Subcutaneous abdominal adipose tissue (tissue), 5 donors: ENCODE results near the gene DLX6.
A peak's percentile ranks its signal among the peaks of the same experiment; 100 is the strongest.

Experiments used
- H3K27ac ChIP-seq: one replicate; pipeline ENCODE4 v1.7.0; 2013; ENCODE audit warnings: low read depth, mild to moderate bottlenecking, inconsistent platforms, low read length, moderate library complexity
- H3K27me3 ChIP-seq, 5 donors: one replicate each; pipeline ENCODE4 v1.7.0; 2013; ENCODE audit warnings: low read length in 5 of 5, inconsistent platforms in 1 of 5; ENCODE audit not compliant: control insufficient read depth in 5 of 5, insufficient read depth in 4 of 5
- H3K36me3 ChIP-seq, 5 donors: one replicate each; pipeline ENCODE4 v1.7.0; 2013; ENCODE audit warnings: low read length in 5 of 5; ENCODE audit not compliant: control insufficient read depth in 5 of 5, insufficient read depth in 5 of 5
- H3K4me1 ChIP-seq, 5 donors: one replicate each; pipeline ENCODE4 v1.7.0; 2013; ENCODE audit warnings: low read length in 5 of 5, mild to moderate bottlenecking in 3 of 5, moderate library complexity in 1 of 5; ENCODE audit not compliant: control insufficient read depth in 5 of 5, insufficient read depth in 5 of 5
- H3K4me3 ChIP-seq, 5 donors: one replicate each; pipeline ENCODE4 v1.7.0; 2013; ENCODE audit warnings: low read length in 5 of 5, low read depth in 1 of 5
- H3K9ac ChIP-seq, 5 donors: one replicate each; pipeline ENCODE4 v1.7.0; 2013; ENCODE audit warnings: low read length in 5 of 5, mild to moderate bottlenecking in 4 of 5, moderate library complexity in 3 of 5
- H3K9me3 ChIP-seq, 5 donors: one replicate each; pipeline ENCODE4 v1.7.0; 2013; ENCODE audit warnings: low read length in 5 of 5; ENCODE audit not compliant: control insufficient read depth in 5 of 5
- donor health status: healthy.
- donor health status: healthy.
- donor health status: healthy.
- donor health status: healthy.
- donor health status: healthy.

The DLX6 gene

GRCh38 chr7:96985992-96986391, 19.4 kb upstream of the DLX6 start:
- H3K4me3 ChIP-seq, result no peak overlapping the region
- H3K4me1 ChIP-seq, result peaks cover 0 to 8% (median 0%) of the 10 kb centered on the region in 5 donors
- no peaks in the 10 kb centered on the region for H3K36me3 ChIP-seq
- peaks cover 15 to 23% (median 18%) of the 10 kb centered on the region in 5 donors for H3K27me3 ChIP-seq
- no peaks in the 10 kb centered on the region for H3K9me3 ChIP-seq
- no peak overlapping the region for H3K9ac ChIP-seq
- H3K27ac ChIP-seq, result no peak overlapping the region

GRCh38 chr7:96986901-96987300, 18.5 kb upstream of the DLX6 start:
- H3K4me3 ChIP-seq, result no peak overlapping the region
- H3K36me3 ChIP-seq, result no peaks in the 10 kb centered on the region
- H3K27me3 ChIP-seq, result peaks cover 17 to 29% (median 19%) of the 10 kb centered on the region in 5 donors
- H3K27ac ChIP-seq, result no peak overlapping the region
- no peaks in the 10 kb centered on the region for H3K9me3 ChIP-seq
- no peak overlapping the region for H3K9ac ChIP-seq
- peaks cover 0 to 8% (median 0%) of the 10 kb centered on the region in 5 donors for H3K4me1 ChIP-seq

GRCh38 chr7:96987719-96988118, 17.6 kb upstream of the DLX6 start:
- H3K27ac ChIP-seq, result no peak overlapping the region
- no peaks in the 10 kb centered on the region for H3K36me3 ChIP-seq
- no peak overlapping the region for H3K4me3 ChIP-seq
- peaks cover 22 to 36% (median 27%) of the 10 kb centered on the region in 5 donors for H3K27me3 ChIP-seq
- no peaks in the 10 kb centered on the region for H3K9me3 ChIP-seq
- no peak overlapping the region for H3K9ac ChIP-seq
- peaks cover 0 to 15% (median 7%) of the 10 kb centered on the region in 5 donors for H3K4me1 ChIP-seq

- no peak overlapping the region for H3K27ac ChIP-seq
- H3K36me3 ChIP-seq, result no peaks in the 10 kb centered on the region
- H3K27me3 ChIP-seq, result peaks cover 37 to 51% (median 41%) of the 10 kb centered on the region in 5 donors
- H3K9me3 ChIP-seq, result no peaks in the 10 kb centered on the region
- no peak overlapping the region for H3K9ac ChIP-seq
- H3K4me3 ChIP-seq, result no peak overlapping the region
- peaks cover 0 to 21% (median 9%) of the 10 kb centered on the region in 5 donors for H3K4me1 ChIP-seq
Measured at GRCh38 chr7:96989241-96989858, 16.0 kb upstream of the DLX6 start.

GRCh38 chr7:96989859-96990317, 15.5 kb upstream of the DLX6 start:
- Histone ChIP-seq H3K9ac (no peak overlapping the region), H3K4me1 (peaks cover 0 to 21% (median 9%) of the 10 kb centered on the region in 5 donors), H3K27me3 (peaks cover 38 to 51% (median 43%) of the 10 kb centered on the region in 5 donors), H3K27ac (no peak overlapping the region), H3K4me3 (no peak overlapping the region), H3K36me3 (no peaks in the 10 kb centered on the region), H3K9me3 (no peaks in the 10 kb centered on the region)

- Histone ChIP-seq H3K27ac (no peak overlapping the region), H3K9me3 (no peaks in the 10 kb centered on the region), H3K27me3 (peaks cover 47 to 64% (median 53%) of the 10 kb centered on the region in 5 donors), H3K9ac (no peak overlapping the region), H3K4me3 (no peak overlapping the region), H3K4me1 (peaks cover 0 to 21% (median 9%) of the 10 kb centered on the region in 5 donors), H3K36me3 (no peaks in the 10 kb centered on the region)
Measured at GRCh38 chr7:96991546-96992191, 13.7 kb upstream of the DLX6 start.

GRCh38 chr7:96992192-96993005, 13.0 kb upstream of the DLX6 start:
- no peak overlapping the region for H3K9ac ChIP-seq
- no peaks in the 10 kb centered on the region for H3K36me3 ChIP-seq
- peaks cover 0 to 21% (median 9%) of the 10 kb centered on the region in 5 donors for H3K4me1 ChIP-seq
- H3K27ac ChIP-seq, result no peak overlapping the region
- peak overlapping the region in 1 of 5 donors; percentile 30 for H3K4me3 ChIP-seq
- peaks cover 52 to 71% (median 60%) of the 10 kb centered on the region in 5 donors for H3K27me3 ChIP-seq
- no peaks in the 10 kb centered on the region for H3K9me3 ChIP-seq

- H3K9me3 ChIP-seq, result no peaks in the 10 kb centered on the region
- H3K27ac ChIP-seq, result no peak overlapping the region
- no peaks in the 10 kb centered on the region for H3K36me3 ChIP-seq
- H3K27me3 ChIP-seq, result peaks cover 60 to 75% (median 69%) of the 10 kb centered on the region in 5 donors
- no peak overlapping the region for H3K9ac ChIP-seq
- no peak overlapping the region for H3K4me3 ChIP-seq
- peaks cover 0 to 19% (median 9%) of the 10 kb centered on the region in 5 donors for H3K4me1 ChIP-seq
Measured at GRCh38 chr7:96993094-96993865, 12.1 kb upstream of the DLX6 start.

GRCh38 chr7:96993980-96994379, 11.4 kb upstream of the DLX6 start:
- no peaks in the 10 kb centered on the region for H3K9me3 ChIP-seq
- H3K4me3 ChIP-seq, result no peak overlapping the region
- H3K27me3 ChIP-seq, result peaks cover 63 to 78% (median 72%) of the 10 kb centered on the region in 5 donors
- no peak overlapping the region for H3K9ac ChIP-seq
- peaks cover 0 to 13% (median 11%) of the 10 kb centered on the region in 5 donors for H3K4me1 ChIP-seq
- H3K36me3 ChIP-seq, result no peaks in the 10 kb centered on the region
- no peak overlapping the region for H3K27ac ChIP-seq
